GM12878 (cell line): ENCODE data around the gene PRRG4. TPM values are rescaled to one million over a fixed set of nuclear protein-coding genes. Genes with fewer than 3 reads are reported as not detected.

Experiments used
- ATAC-seq: fragments of 200-7000 bp; cut with Tn5 transposase; 3 replicates; pipeline ENCODE4 v1.9.1; 2020; ENCODE audit warnings: mild to moderate bottlenecking, moderate library complexity
- BruUV-seq: library from RNA; stranded (reverse); fragments of 400-500 nt; replicated peaks from 2 replicates; lab custom pipeline; 2021; lab: Mats Ljungman, UMichigan
- CTCF ChIA-PET: fragments of 300-600 bp; sonication (Branson Sonifier 250); formaldehyde crosslinking; extraction: SDS; loops from one replicate; lab custom pipeline; 2021; ENCODE audit warnings: inconsistent platforms; lab: Yijun Ruan, JAX
- POLR2A ChIA-PET: fragments of 350-600 bp; formaldehyde crosslinking; extraction: SDS; loops from one replicate; lab custom pipeline; 2021; ENCODE audit warnings: inconsistent platforms; lab: Charles Lee
- RAD21 ChIA-PET: fragments of 300-600 bp; sonication (Branson Sonifier 250); formaldehyde crosslinking; loops from one replicate; lab custom pipeline; 2023; ENCODE audit warnings: antibody characterized with exemption; ENCODE audit not compliant: unreplicated experiment; lab: Charles Lee
- SMC1A ChIA-PET: fragments of 300-600 bp; sonication (Branson Sonifier 250); formaldehyde crosslinking; loops from one replicate; lab custom pipeline; 2023; ENCODE audit not compliant: unreplicated experiment, uncharacterized antibody; lab: Charles Lee
- DNase-seq: peaks from one replicate; pipeline ENCODE4 v3.0.0-alpha.2; 2011; ENCODE audit warnings: low read depth, low spot score
- FAIRE-seq: peaks from 3 replicates; lab custom pipeline; 2011; peaks lifted over from hg19 to GRCh38; lab: Jason Lieb, UNC
- H2AFZ ChIP-seq: 2 replicates; pipeline ENCODE4 v1.6.0; 2011; ENCODE audit warnings: low read depth, low read length, control low read depth; ENCODE audit not compliant: control insufficient read depth
- H3K27ac ChIP-seq: 2 replicates; pipeline ENCODE4 v1.5.1; 2011; ENCODE audit warnings: control low read depth; ENCODE audit not compliant: control insufficient read depth, insufficient read depth
- H3K27me3 ChIP-seq, 2 experiments: replicated peaks in 1 of 2; 2 replicates each; pipeline versions ENCODE4 v1.6.0 to v1.6.1; 2011; ENCODE audit warnings: low read length in 1 of 2; ENCODE audit not compliant: control insufficient read depth in 2 of 2, insufficient read depth in 2 of 2
- H3K36me3 ChIP-seq, 2 experiments: 2 replicates each; pipeline ENCODE4 v1.5.1; 2011; ENCODE audit warnings: low read length in 1 of 2; ENCODE audit not compliant: control insufficient read depth in 2 of 2, insufficient read depth in 2 of 2
- H3K4me1 ChIP-seq: 2 replicates; pipeline ENCODE4 v1.6.1; 2011; ENCODE audit warnings: mild to moderate bottlenecking, low read length, moderate library complexity, mixed read lengths; ENCODE audit not compliant: control insufficient read depth, insufficient read depth
- H3K4me2 ChIP-seq: 2 replicates; pipeline ENCODE4 v1.6.0; 2011; ENCODE audit warnings: control low read depth; ENCODE audit not compliant: control insufficient read depth, insufficient read depth
- H3K4me3 ChIP-seq: fragments of 200-600 bp; sonication (generic); 2 replicates; pipeline ENCODE4 v1.5.1; 2016
- H3K79me2 ChIP-seq: 2 replicates; pipeline ENCODE4 v1.6.0; 2011; ENCODE audit warnings: low read length; ENCODE audit not compliant: control insufficient read depth, insufficient read depth
- H3K9ac ChIP-seq: 2 replicates; pipeline ENCODE4 v1.8.0; 2011; ENCODE audit warnings: low read length, control low read depth, mixed read lengths; ENCODE audit not compliant: control insufficient read depth, insufficient read depth
- H3K9me3 ChIP-seq: replicated peaks from 3 replicates; pipeline ENCODE4 v1.5.1; 2011; ENCODE audit warnings: mild to moderate bottlenecking, low read length; ENCODE audit not compliant: control insufficient read depth, insufficient read depth
- H4K20me1 ChIP-seq: 2 replicates; pipeline ENCODE4 v1.6.0; 2011; ENCODE audit not compliant: control insufficient read depth, insufficient read depth
- ASH2L ChIP-seq: fragments of 300-600, 200-600 bp; sonication (generic); IDR thresholded peaks from 2 replicates; pipeline ENCODE4 v1.6.1; 2017; ENCODE audit warnings: low read depth, mild to moderate bottlenecking, borderline replicate concordance
- ATF2 ChIP-seq: IDR thresholded peaks from 2 replicates; pipeline ENCODE4 v1.6.1; 2012; ENCODE audit warnings: low read length, inconsistent platforms
- BCL11A ChIP-seq: IDR thresholded peaks from 2 replicates; pipeline ENCODE4 v1.6.1; 2011; ENCODE audit warnings: low read depth, low read length
- BCL3 ChIP-seq: IDR thresholded peaks from 2 replicates; pipeline ENCODE4 v1.6.1; 2011; ENCODE audit warnings: borderline replicate concordance, low read depth, mild to moderate bottlenecking, moderate library complexity, low read length; ENCODE audit not compliant: insufficient read depth, poor library complexity, severe bottlenecking
- HDGF ChIP-seq: fragments of 450-650 bp; IDR thresholded peaks from 2 replicates; pipeline ENCODE4 v1.6.1; 2016; ENCODE audit warnings: antibody characterized with exemption
- KDM1A ChIP-seq: fragments of 200-600 bp; sonication (generic); IDR thresholded peaks from 2 replicates; pipeline ENCODE4 v1.6.1; 2016; ENCODE audit warnings: borderline replicate concordance
- MTA2 ChIP-seq: fragments of 450-650 bp; IDR thresholded peaks from 2 replicates; pipeline ENCODE4 v1.6.1; 2016; ENCODE audit warnings: low read depth, mild to moderate bottlenecking, moderate library complexity
- NR2C1 ChIP-seq: fragments of 450-650 bp; IDR thresholded peaks from 2 replicates; pipeline ENCODE4 v1.6.1; 2017; ENCODE audit warnings: antibody characterized with exemption, mild to moderate bottlenecking, moderate library complexity
- PML ChIP-seq: IDR thresholded peaks from 2 replicates; pipeline ENCODE4 v1.6.1; 2012; ENCODE audit warnings: low read length, inconsistent platforms
- SMARCA5 ChIP-seq: fragments of 450-650 bp; IDR thresholded peaks from 2 replicates; pipeline ENCODE4 v1.6.1; 2017; ENCODE audit warnings: mild to moderate bottlenecking
- ZBTB40 ChIP-seq: fragments of 450-650 bp; IDR thresholded peaks from 2 replicates; pipeline ENCODE4 v1.6.1; 2016; ENCODE audit warnings: mild to moderate bottlenecking, moderate library complexity, borderline replicate concordance
- ZNF622 ChIP-seq: fragments of 450-650 bp; IDR thresholded peaks from 2 replicates; pipeline ENCODE4 v1.6.1; 2017; ENCODE audit warnings: mild to moderate bottlenecking, inconsistent platforms
- WGBS: methylation state at CpG from one replicate; pipeline ENCODE4 v1.1.6; 2016; ENCODE audit warnings: low lambda C conversion rate; ENCODE audit not compliant: insufficient replicate concordance, insufficient coverage; ENCODE audit errors: missing lambda C conversion rate; 5-methylcytosine and 5-hydroxymethylcytosine counted together
- in situ Hi-C: fragments of 300-500 bp; cut with MboI; formaldehyde crosslinking; loops from 9 replicates; pipeline ENCODE4 v1.14.3; 2018; ENCODE audit warnings: mixed read lengths
- intact Hi-C: fragments of 100-400 bp; cut with micrococcal nuclease; formaldehyde crosslinking; loops from one replicate; pipeline ENCODE4 v1.14.2; 2022; ENCODE audit not compliant: unreplicated experiment
- polyA plus RNA-seq, 11 experiments: library from polyadenylated mRNA; depleted of rRNA in 4 of 11; unstranded in 6 of 11; stranded (reverse) in 5 of 11; fragments of >200 nt; fragmentation: Nextera tagmentation in 4 of 11; fragmentation: Illumina TruSeq in 1 of 11; extraction: Ambion mirVana in 4 of 11; extraction: Trizol in 1 of 11; gene quantifications; 1 replicate in 1 of 11; 2 replicates in 10 of 11; pipeline versions ENCODE4 v1.2.1 to v1.2.3, GENCODE V29; 2011 to 2016; ENCODE audit warnings: inconsistent platforms in 2 of 11, missing spikeins in 2 of 11, low read depth in 1 of 11
- total RNA-seq, 4 experiments: library from RNA; depleted of rRNA in 3 of 4; stranded (reverse); fragments of >200 nt in 3 of 4; fragmentation: Illumina TruSeq in 1 of 4; extraction: Trizol in 1 of 4; gene quantifications; 2 replicates each; pipeline versions ENCODE4 v1.2.1 to v1.2.3, GENCODE V29; 2013 to 2021

Gene PRRG4
- total and polyA plus RNA-seq, 10 of the 15 experiments (the other 5 are each of a cell fraction or from before 2014, with no cell fraction given) = 0.55 to 4.9 (median 1.9) TPM

GRCh38 chr11:32852207-32852606, 22.5 kb downstream of the PRRG4 start:
- H3K4me2 ChIP-seq = no peak overlapping the region
- no peaks in the 10 kb centered on the region for H3K36me3 ChIP-seq
- ATAC-seq (no peak), DNase-seq (no peak), FAIRE-seq (no peak)
- POLR2A ChIA-PET = no interaction called here
- in situ Hi-C loops = no loop called here
- H3K4me1 ChIP-seq = no peaks in the 10 kb centered on the region
- intact Hi-C loops = no loop called here
- H2AFZ ChIP-seq = no peak overlapping the region; the same call in 1 of the 2 replicates
- WGBS = 95% methylated on average over 4 of the region's 4 CpGs
- RAD21 ChIA-PET = no interaction called here
- no peak overlapping the region for H3K4me3 ChIP-seq
- no peaks in the 10 kb centered on the region for H3K9me3 ChIP-seq
- no peak overlapping the region for H3K9ac ChIP-seq
- H4K20me1 ChIP-seq = no peaks in the 10 kb centered on the region
- SMC1A ChIA-PET = no interaction called here
- TF ChIP-seq HDGF (no peak), KDM1A (no peak), BCL3 (no peak), MTA2 (no peak), PML (no peak), ASH2L (no peak)
- H3K27ac ChIP-seq = no peak overlapping the region
- CTCF ChIA-PET = no interaction called here
- H3K79me2 ChIP-seq = no peaks in the 10 kb centered on the region
- H3K27me3 ChIP-seq = no peaks in the 10 kb centered on the region
- BruUV-seq = no TSS peak

DNA sequence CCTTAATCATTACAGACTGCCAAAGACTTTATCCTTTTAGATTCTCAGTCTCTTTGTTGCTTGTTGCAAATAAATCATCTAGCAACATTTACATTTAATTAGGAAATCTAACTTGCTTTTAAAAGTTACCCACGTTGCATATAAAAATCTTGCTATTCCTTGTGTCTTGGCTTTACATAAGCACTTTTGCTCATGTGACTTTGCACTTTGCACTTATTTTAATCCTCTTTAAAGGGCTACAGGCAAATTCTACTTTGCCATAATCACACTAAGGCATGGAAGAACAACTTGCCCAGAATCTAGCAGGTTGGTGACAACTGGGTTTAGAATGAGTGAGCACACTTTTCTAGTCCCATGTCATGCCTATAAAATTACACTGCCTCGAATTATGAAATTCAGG, 25.9 kb downstream of the PRRG4 start:
- ChIA-PET POLR2A (no interaction called here), RAD21 (no interaction called here), SMC1A (interaction anchor here (0.5 kb wide), 1 partner anchor 8 kb away, joined by 3 read pairs; no protein-coding TSS in a partner anchor), CTCF (no interaction called here)
- no peak for FAIRE-seq
- no peak for ATAC-seq
- Histone ChIP-seq H3K9me3 (no peaks in the 10 kb centered on the region), H3K4me3 (no peak overlapping the region), H3K4me2 (no peak overlapping the region), H3K79me2 (no peaks in the 10 kb centered on the region), H3K27me3 (no peaks in the 10 kb centered on the region), H4K20me1 (no peaks in the 10 kb centered on the region), H3K36me3 (no peaks in the 10 kb centered on the region), H3K4me1 (no peaks in the 10 kb centered on the region), H3K27ac (no peak overlapping the region), H2AFZ (no peak overlapping the region), H3K9ac (no peak overlapping the region)
- intact Hi-C loops (no loop called here), in situ Hi-C loops (no loop called here)
- 2% methylated on average over 2 of the region's 2 CpGs for WGBS
- no TSS peak for BruUV-seq
- DNase-seq = no peak
- TF ChIP-seq ZNF622 (no peak), NR2C1 (no peak), ZBTB40 (no peak), SMARCA5 (no peak), BCL11A (no peak), ATF2 (no peak)
